ENCODE measurements around the gene PTPRK. TPM values are rescaled to one million over a fixed set of nuclear protein-coding genes. Genes with fewer than 3 reads are reported as not detected.

PTPRK gene
- total and polyA plus RNA-seq, 9 of the 15 experiments (the other 6 are each of a cell fraction or from before 2014, with no cell fraction given): 0.04 to 0.51 TPM; not detected in 7

DNA sequence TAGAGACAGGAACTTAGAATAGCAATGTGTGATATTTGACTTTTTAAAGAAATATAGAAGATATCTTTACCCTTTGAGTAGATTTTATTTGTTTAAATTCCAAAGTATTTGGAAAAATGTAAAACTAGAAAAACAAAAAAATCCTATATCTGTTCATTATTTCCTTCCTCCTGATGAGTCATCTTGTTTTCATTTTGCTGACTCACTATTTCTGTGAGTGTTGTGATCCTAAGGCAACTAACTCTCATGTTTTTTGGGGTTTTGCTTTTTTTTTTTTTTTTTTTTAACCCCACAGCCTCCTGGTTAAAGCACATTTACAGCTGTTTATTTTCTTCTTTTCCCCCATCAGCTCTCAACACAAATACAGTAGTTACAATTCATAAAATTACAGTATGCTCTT lies 581.7 kb downstream of the PTPRK start (continued):
- no peak for TF ChIP-seq KDM5B (IDR thresholded peaks at IDR 0.05; ENCODE audit: insufficient replicate concordance, low read depth, low read length)
- TF ChIP-seq, protein P1, sequence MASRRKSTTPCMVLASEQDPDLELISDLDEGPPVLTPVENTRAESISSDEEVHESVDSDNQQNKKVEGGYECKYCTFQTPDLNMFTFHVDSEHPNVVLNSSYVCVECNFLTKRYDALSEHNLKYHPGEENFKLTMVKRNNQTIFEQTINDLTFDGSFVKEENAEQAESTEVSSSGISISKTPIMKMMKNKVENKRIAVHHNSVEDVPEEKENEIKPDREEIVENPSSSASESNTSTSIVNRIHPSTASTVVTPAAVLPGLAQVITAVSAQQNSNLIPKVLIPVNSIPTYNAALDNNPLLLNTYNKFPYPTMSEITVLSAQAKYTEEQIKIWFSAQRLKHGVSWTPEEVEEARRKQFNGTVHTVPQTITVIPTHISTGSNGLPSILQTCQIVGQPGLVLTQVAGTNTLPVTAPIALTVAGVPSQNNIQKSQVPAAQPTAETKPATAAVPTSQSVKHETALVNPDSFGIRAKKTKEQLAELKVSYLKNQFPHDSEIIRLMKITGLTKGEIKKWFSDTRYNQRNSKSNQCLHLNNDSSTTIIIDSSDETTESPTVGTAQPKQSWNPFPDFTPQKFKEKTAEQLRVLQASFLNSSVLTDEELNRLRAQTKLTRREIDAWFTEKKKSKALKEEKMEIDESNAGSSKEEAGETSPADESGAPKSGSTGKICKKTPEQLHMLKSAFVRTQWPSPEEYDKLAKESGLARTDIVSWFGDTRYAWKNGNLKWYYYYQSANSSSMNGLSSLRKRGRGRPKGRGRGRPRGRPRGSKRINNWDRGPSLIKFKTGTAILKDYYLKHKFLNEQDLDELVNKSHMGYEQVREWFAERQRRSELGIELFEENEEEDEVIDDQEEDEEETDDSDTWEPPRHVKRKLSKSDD (conservative IDR thresholded peaks at IDR 0.05; ENCODE audit: low read length): no peak
- TF ChIP-seq, protein P2, sequence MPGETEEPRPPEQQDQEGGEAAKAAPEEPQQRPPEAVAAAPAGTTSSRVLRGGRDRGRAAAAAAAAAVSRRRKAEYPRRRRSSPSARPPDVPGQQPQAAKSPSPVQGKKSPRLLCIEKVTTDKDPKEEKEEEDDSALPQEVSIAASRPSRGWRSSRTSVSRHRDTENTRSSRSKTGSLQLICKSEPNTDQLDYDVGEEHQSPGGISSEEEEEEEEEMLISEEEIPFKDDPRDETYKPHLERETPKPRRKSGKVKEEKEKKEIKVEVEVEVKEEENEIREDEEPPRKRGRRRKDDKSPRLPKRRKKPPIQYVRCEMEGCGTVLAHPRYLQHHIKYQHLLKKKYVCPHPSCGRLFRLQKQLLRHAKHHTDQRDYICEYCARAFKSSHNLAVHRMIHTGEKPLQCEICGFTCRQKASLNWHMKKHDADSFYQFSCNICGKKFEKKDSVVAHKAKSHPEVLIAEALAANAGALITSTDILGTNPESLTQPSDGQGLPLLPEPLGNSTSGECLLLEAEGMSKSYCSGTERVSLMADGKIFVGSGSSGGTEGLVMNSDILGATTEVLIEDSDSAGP (CRISPR knock-in tag; IDR thresholded peaks at IDR 0.05): no peak
- TF ChIP-seq, protein P3, sequence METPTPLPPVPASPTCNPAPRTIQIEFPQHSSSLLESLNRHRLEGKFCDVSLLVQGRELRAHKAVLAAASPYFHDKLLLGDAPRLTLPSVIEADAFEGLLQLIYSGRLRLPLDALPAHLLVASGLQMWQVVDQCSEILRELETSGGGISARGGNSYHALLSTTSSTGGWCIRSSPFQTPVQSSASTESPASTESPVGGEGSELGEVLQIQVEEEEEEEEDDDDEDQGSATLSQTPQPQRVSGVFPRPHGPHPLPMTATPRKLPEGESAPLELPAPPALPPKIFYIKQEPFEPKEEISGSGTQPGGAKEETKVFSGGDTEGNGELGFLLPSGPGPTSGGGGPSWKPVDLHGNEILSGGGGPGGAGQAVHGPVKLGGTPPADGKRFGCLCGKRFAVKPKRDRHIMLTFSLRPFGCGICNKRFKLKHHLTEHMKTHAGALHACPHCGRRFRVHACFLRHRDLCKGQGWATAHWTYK (CRISPR knock-in tag; IDR thresholded peaks at IDR 0.05): no peak
- no peak for TF ChIP-seq CBX5 (IDR thresholded peaks at IDR 0.05; ENCODE audit: borderline replicate concordance, low read depth)
- peak; percentile 88 for TF ChIP-seq C11orf30 (IDR thresholded peaks at IDR 0.05; ENCODE audit: low read depth)
- TF ChIP-seq MCM5 (IDR thresholded peaks at IDR 0.05; ENCODE audit: low read depth): no peak
- TF ChIP-seq MEF2A (IDR thresholded peaks at IDR 0.05; ENCODE audit: control insufficient read depth, low read depth, low read length): no peak
- peak; percentile 81 for TF ChIP-seq FOXJ2 (tag; IDR thresholded peaks at IDR 0.05)
- TF ChIP-seq NONO (IDR thresholded peaks at IDR 0.05; ENCODE audit: low read depth in 2 of 2, low read length in 1 of 2): no peak
- TF ChIP-seq FOXK1 (CRISPR knock-in tag; IDR thresholded peaks at IDR 0.05; ENCODE audit: borderline replicate concordance): no peak

Measured in K562 (cell line).